NCI-H345 treated with DMSO at 0.1 percent for 48 hours (cell line): ENCODE results near the gene ECHS1.
"Not testable (repeated sequence)": the region's sequence is repeated elsewhere in the genome, so short reads cannot be mapped to it uniquely, and the experiment has no call there.

Source experiments
- DNase-seq: peaks from one replicate; lab custom pipeline; 2025; ENCODE audit not compliant: unreplicated experiment; lab: John Stamatoyannopoulos, UW

ECHS1 gene

GRCh38 chr10:133400624-133401424, 27.7 kb upstream of the ECHS1 start:
- DNase-seq: no peak

- DNase-seq: no peak
Measured at GRCh38 chr10:133399123-133399601, 26.0 kb upstream of the ECHS1 start.

GRCh38 chr10:133397938-133398337, 24.8 kb upstream of the ECHS1 start:
- DNase-seq: no peak

GRCh38 chr10:133396035-133396624, 23.0 kb upstream of the ECHS1 start:
- no peak for DNase-seq

- no peak for DNase-seq
Measured at GRCh38 chr10:133394801-133395221, 21.7 kb upstream of the ECHS1 start.

GRCh38 chr10:133394064-133394663, 21.0 kb upstream of the ECHS1 start, which contains the start of gene MTG1:
MTG1 (plus strand) TSS chr10:133394157; CDS start chr10:133394221, 64 bp downstream.
- DNase-seq: peak; percentile 68

- DNase-seq: no peak
Measured at GRCh38 chr10:133393401-133394063, 20.4 kb upstream of the ECHS1 start.

- no peak for DNase-seq
Measured at GRCh38 chr10:133391761-133392518, 18.8 kb upstream of the ECHS1 start.

GRCh38 chr10:133391249-133391635, 18.1 kb upstream of the ECHS1 start:
- DNase-seq: no peak

- no peak for DNase-seq
Measured at GRCh38 chr10:133390597-133391248, 17.6 kb upstream of the ECHS1 start.

GRCh38 chr10:133388973-133389818, 16.0 kb upstream of the ECHS1 start:
- no peak for DNase-seq

GRCh38 chr10:133388236-133388972, 15.2 kb upstream of the ECHS1 start:
- no peak for DNase-seq

- DNase-seq: not testable (repeated sequence)
Measured at GRCh38 chr10:133386951-133387350, 13.8 kb upstream of the ECHS1 start.

GRCh38 chr10:133385214-133385613, 12.1 kb upstream of the ECHS1 start:
- DNase-seq: no peak

- no peak for DNase-seq
Measured at GRCh38 chr10:133384071-133384470, 10.9 kb upstream of the ECHS1 start.

GRCh38 chr10:133383551-133383950, 10.4 kb upstream of the ECHS1 start:
- DNase-seq: no peak

GRCh38 chr10:133381036-133381435, 7.9 kb upstream of the ECHS1 start:
- DNase-seq: no peak

- DNase-seq: no peak
Measured at GRCh38 chr10:133379801-133380666, 6.9 kb upstream of the ECHS1 start.
